KMS-11 (cell line): ENCODE results near the gene ITIH4.

ENCODE experiments used
- H2AFZ ChIP-seq: fragments of 200-600 bp; sonication (generic); 2 replicates; pipeline ENCODE4 v1.6.1; 2016; ENCODE audit warnings: antibody characterized with exemption, mixed run types, low read depth
- H3K27ac ChIP-seq: fragments of 200-600 bp; sonication (generic); 2 replicates; pipeline ENCODE4 v1.6.1; 2016; ENCODE audit warnings: mild to moderate bottlenecking, mixed run types
- H3K27me3 ChIP-seq: fragments of 200-600 bp; sonication (generic); 2 replicates; pipeline ENCODE4 v1.6.1; 2017; ENCODE audit warnings: mild to moderate bottlenecking, low read depth, mixed run types, moderate library complexity; ENCODE audit not compliant: insufficient read depth
- H3K36me3 ChIP-seq: fragments of 200-600 bp; sonication (generic); 2 replicates; pipeline ENCODE4 v1.6.1; 2017; ENCODE audit warnings: mild to moderate bottlenecking, mixed run types; ENCODE audit not compliant: insufficient read depth
- H3K4me1 ChIP-seq: fragments of 200-600 bp; sonication (generic); 2 replicates; pipeline ENCODE4 v1.6.1; 2016; ENCODE audit warnings: mild to moderate bottlenecking, low read depth, mixed run types; ENCODE audit not compliant: poor library complexity, severe bottlenecking
- H3K4me2 ChIP-seq: fragments of 200-600 bp; sonication (generic); 2 replicates; pipeline ENCODE4 v1.7.0; 2016; ENCODE audit warnings: mild to moderate bottlenecking, mixed run types
- H3K4me3 ChIP-seq: fragments of 200-600 bp; sonication (generic); IDR thresholded peaks from 2 replicates; pipeline ENCODE4 v1.6.1; 2017; ENCODE audit warnings: low read depth, low read length, mixed read lengths; ENCODE audit not compliant: insufficient read depth
- H3K79me2 ChIP-seq: fragments of 200-600 bp; sonication (generic); 2 replicates; pipeline ENCODE4 v1.6.1; 2016; ENCODE audit warnings: low read depth, mixed run types; ENCODE audit not compliant: insufficient read depth
- H3K9ac ChIP-seq: fragments of 200-600 bp; sonication (generic); 2 replicates; pipeline ENCODE4 v1.6.1; 2016; ENCODE audit warnings: mild to moderate bottlenecking, mixed run types
- H4K20me1 ChIP-seq: fragments of 200-600 bp; sonication (generic); 2 replicates; pipeline ENCODE4 v1.6.1; 2016; ENCODE audit warnings: mild to moderate bottlenecking, mixed run types; ENCODE audit not compliant: insufficient read depth
- TF ChIP-seq, protein P1 (sequence below): fragments of 200-600 bp; sonication (generic); conservative IDR thresholded peaks from 2 replicates; pipeline ENCODE4 v1.6.1; 2017; ENCODE audit warnings: low read depth, mild to moderate bottlenecking, antibody characterized with exemption, low read length, moderate library complexity, mixed read lengths

ITIH4 gene

DNA sequence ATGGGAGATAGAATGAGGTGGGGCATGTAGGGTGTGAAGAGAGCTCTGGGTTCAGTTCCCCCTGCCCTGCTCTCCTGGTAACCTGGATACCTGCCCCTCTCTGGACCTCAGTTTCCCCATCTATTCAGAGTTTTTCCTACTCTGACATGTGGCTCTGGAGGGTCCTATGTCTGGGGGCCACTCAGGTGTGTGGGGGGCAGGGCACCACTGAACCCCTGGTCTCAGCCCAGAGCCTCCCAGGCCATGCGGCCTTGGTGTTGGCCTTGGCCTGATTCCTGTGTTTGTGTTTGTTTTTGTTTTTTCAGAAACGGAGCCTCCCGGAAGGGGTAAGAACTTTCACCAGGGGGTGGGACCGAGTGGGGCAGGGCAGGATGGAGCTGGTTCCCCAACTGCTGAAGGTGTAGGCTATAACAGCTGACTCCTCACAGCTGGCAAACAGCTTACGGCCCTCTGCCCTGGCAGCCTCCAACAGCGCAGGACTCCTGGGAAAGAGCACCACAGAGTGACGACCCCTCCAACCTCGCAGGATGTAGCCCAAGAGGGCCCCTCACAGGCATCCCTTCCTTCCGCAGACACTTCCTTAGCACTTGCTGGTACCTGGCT is 35.1 kb downstream of the ITIH4 start:
- Histone ChIP-seq H3K4me3 (no peak overlapping the region), H3K36me3 (no peaks in the 10 kb centered on the region), H3K4me1 (no peaks in the 10 kb centered on the region), H3K79me2 (no peaks in the 10 kb centered on the region), H3K4me2 (no peak overlapping the region), H3K27ac (no peak overlapping the region), H2AFZ (no peak overlapping the region), H4K20me1 (no peaks in the 10 kb centered on the region), H3K9ac (no peak overlapping the region), H3K27me3 (no peaks in the 10 kb centered on the region)
- TF ChIP-seq, protein P1, sequence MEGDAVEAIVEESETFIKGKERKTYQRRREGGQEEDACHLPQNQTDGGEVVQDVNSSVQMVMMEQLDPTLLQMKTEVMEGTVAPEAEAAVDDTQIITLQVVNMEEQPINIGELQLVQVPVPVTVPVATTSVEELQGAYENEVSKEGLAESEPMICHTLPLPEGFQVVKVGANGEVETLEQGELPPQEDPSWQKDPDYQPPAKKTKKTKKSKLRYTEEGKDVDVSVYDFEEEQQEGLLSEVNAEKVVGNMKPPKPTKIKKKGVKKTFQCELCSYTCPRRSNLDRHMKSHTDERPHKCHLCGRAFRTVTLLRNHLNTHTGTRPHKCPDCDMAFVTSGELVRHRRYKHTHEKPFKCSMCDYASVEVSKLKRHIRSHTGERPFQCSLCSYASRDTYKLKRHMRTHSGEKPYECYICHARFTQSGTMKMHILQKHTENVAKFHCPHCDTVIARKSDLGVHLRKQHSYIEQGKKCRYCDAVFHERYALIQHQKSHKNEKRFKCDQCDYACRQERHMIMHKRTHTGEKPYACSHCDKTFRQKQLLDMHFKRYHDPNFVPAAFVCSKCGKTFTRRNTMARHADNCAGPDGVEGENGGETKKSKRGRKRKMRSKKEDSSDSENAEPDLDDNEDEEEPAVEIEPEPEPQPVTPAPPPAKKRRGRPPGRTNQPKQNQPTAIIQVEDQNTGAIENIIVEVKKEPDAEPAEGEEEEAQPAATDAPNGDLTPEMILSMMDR = no peak

DNA sequence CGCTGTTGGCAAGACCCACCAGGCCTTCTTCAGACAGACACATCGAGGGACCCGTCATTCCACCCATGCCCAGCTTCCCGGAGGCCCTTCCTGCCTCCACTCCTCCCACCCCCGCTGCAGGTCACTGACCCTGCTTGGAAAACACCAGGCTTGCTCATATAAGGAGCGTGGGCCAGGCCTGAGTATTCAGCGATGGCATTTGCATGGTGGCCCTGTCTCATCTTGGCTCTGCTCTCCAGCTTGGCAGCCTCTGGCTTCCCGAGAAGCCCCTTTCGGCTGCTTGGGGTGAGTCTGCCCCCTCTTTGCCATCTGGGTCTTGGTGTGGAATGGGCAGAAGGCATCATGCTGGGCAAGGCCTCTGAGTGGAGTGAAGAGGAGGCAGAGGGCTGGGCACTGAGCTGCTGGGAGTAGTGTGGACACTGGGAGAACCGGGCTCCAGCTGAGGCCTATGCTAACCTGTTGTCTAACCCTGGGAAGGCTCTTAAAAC is 35.8 kb downstream of the ITIH4 start, which contains the start of gene ITIH3:
ITIH3 (plus strand) TSS at position 185 of the 488 bp plus-strand sequence; CDS start at position 193, 8 bp downstream.
- Histone ChIP-seq H3K27ac (no peak within 1 kb of the TSS), H3K4me2 (no peak within 1 kb of the TSS), H3K79me2 (no peaks in the 10 kb centered on the region), H4K20me1 (no peaks in the 10 kb centered on the region), H3K4me1 (no peaks in the 10 kb centered on the region), H2AFZ (no peak within 1 kb of the TSS), H3K4me3 (no peak within 1 kb of the TSS), H3K27me3 (no peaks in the 10 kb centered on the region), H3K9ac (no peak within 1 kb of the TSS), H3K36me3 (no peaks in the 10 kb centered on the region)
- TF ChIP-seq, protein P1 = no peak

- no peaks in the 10 kb centered on the region for H3K27me3 ChIP-seq
- no peaks in the 10 kb centered on the region for H4K20me1 ChIP-seq
- no peak overlapping the region for H3K27ac ChIP-seq
- H3K4me1 ChIP-seq = no peaks in the 10 kb centered on the region
- no peak overlapping the region for H2AFZ ChIP-seq
- TF ChIP-seq, protein P1 = no peak
- H3K79me2 ChIP-seq = no peaks in the 10 kb centered on the region
- no peak overlapping the region for H3K4me2 ChIP-seq
- H3K36me3 ChIP-seq = no peaks in the 10 kb centered on the region
- H3K9ac ChIP-seq = no peak overlapping the region
- H3K4me3 ChIP-seq = no peak overlapping the region
Measured at GRCh38 chr3:52793702-52794611, 36.5 kb downstream of the ITIH4 start.

DNA sequence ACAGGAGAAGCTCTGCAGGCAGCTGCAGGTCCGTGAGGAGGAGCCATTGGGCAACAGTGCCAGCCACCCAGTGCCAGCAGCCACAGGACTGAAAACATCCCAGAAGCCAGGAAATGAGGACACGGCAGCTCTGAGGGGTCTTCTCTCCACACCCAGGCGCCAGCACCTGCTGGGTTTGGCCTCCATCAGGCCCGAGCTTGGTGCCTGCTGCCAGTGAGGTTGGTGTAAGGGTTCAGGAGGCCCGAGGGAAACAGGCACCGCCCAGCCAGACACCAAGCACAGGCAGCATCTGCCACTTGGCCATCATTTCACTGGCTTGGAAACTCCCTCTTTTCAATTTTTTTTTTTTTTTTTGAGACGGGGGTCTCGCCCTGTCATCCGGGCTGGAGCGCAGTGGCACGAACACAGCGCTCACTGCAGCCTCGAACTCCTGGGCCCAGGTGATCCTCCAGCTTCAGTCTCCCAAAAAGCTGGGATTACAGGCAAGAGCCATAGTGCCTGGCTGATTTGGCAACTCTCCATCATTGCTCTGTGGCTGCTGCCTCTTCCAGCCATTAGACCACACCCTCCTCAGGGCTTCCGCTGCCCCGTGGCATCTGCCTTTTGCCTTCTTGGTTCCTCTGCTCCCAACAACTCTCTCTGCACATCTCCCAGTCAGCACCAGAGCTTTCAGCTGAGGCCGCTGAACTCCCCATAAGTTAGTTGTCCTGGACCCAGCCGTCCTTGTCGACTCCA is 37.3 kb downstream of the ITIH4 start:
- Histone ChIP-seq H3K36me3 (no peaks in the 10 kb centered on the region), H2AFZ (no peak overlapping the region), H3K9ac (no peak overlapping the region), H3K27me3 (no peaks in the 10 kb centered on the region), H3K4me1 (no peaks in the 10 kb centered on the region), H4K20me1 (no peaks in the 10 kb centered on the region), H3K79me2 (no peaks in the 10 kb centered on the region), H3K27ac (no peak overlapping the region), H3K4me3 (no peak overlapping the region), H3K4me2 (no peak overlapping the region)
- TF ChIP-seq, protein P1 = no peak
